Smooth muscle cell (in vitro differentiated cells): ENCODE results near the gene KISS1R. TPM values are rescaled to one million over a fixed set of nuclear protein-coding genes. Genes with fewer than 3 reads are reported as not detected.
"Not testable (repeated sequence)": the region's sequence is repeated elsewhere in the genome, so short reads cannot be mapped to it uniquely, and the experiment has no call there.

Experiments used
- DNase-seq: peaks from one replicate; lab custom pipeline; 2025; ENCODE audit not compliant: unreplicated experiment; lab: John Stamatoyannopoulos, UW
- H2AFZ ChIP-seq: fragments of 200-600 bp; sonication (generic); 2 replicates; pipeline ENCODE4 v1.6.0; 2016; ENCODE audit warnings: antibody characterized with exemption, low read depth, mild to moderate bottlenecking
- H3F3A ChIP-seq: fragments of 200-600 bp; sonication (generic); 2 replicates; pipeline ENCODE4 v1.6.0; 2017; ENCODE audit warnings: antibody characterized with exemption, low read depth
- H3K27ac ChIP-seq: fragments of 200-600 bp; sonication (generic); 2 replicates; pipeline ENCODE4 v1.5.1; 2016; ENCODE audit warnings: low read depth, mild to moderate bottlenecking
- H3K27me3 ChIP-seq: fragments of 200-600 bp; sonication (generic); 2 replicates; pipeline ENCODE4 v1.6.1; 2016; ENCODE audit warnings: low read depth, mild to moderate bottlenecking
- H3K36me3 ChIP-seq: fragments of 200-600 bp; sonication (generic); 2 replicates; pipeline ENCODE4 v1.5.1; 2016; ENCODE audit warnings: low read depth
- H3K4me1 ChIP-seq: fragments of 200-600 bp; sonication (generic); 2 replicates; pipeline ENCODE4 v1.5.1; 2016; ENCODE audit warnings: low read depth
- H3K4me2 ChIP-seq: fragments of 200-600 bp; sonication (generic); 2 replicates; pipeline ENCODE4 v1.6.0; 2016; ENCODE audit warnings: mild to moderate bottlenecking
- H3K4me3 ChIP-seq: fragments of 200-600 bp; sonication (generic); 2 replicates; pipeline ENCODE4 v1.5.1; 2016; ENCODE audit warnings: mild to moderate bottlenecking
- H3K79me2 ChIP-seq: fragments of 200-600 bp; sonication (generic); 2 replicates; pipeline ENCODE4 v1.6.0; 2016; ENCODE audit warnings: low read depth, mild to moderate bottlenecking
- H3K9ac ChIP-seq: fragments of 200-600 bp; sonication (generic); 2 replicates; pipeline ENCODE4 v1.6.0; 2016; ENCODE audit warnings: low read depth
- H3K9me3 ChIP-seq: fragments of 200-600 bp; sonication (generic); replicated peaks from 2 replicates; pipeline ENCODE4 v1.5.1; 2016; ENCODE audit warnings: low read depth
- H4K20me1 ChIP-seq: fragments of 200-600 bp; sonication (generic); 2 replicates; pipeline ENCODE4 v1.6.0; 2016; ENCODE audit warnings: low read depth
- CTCF ChIP-seq: fragments of 200-600 bp; sonication (generic); IDR thresholded peaks from 2 replicates; pipeline ENCODE4 v1.5.1; 2017; ENCODE audit warnings: borderline replicate concordance, mild to moderate bottlenecking, antibody characterized with exemption; ENCODE audit not compliant: insufficient read depth, poor library complexity, severe bottlenecking
- WGBS: methylation state at CpG from one replicate; pipeline ENCODE4 v1.1.7; 2016; ENCODE audit warnings: low lambda C conversion rate; 5-methylcytosine and 5-hydroxymethylcytosine counted together
- polyA plus RNA-seq: library from polyadenylated mRNA; unstranded; fragments of >200 nt; fragmentation: Nextera tagmentation; extraction: Ambion mirVana; gene quantifications from 2 replicates; pipeline ENCODE4 v1.2.1, GENCODE V29; 2016
- total RNA-seq: library from RNA; depleted of rRNA; stranded (reverse); fragments of >200 nt; gene quantifications from 2 replicates; pipeline ENCODE4 v1.2.3, GENCODE V29; 2014

KISS1R gene
- total and polyA plus RNA-seq, 2 experiments from 2014 or later = 0.61 TPM; not detected in 1

GRCh38 chr19:873561-874041, 43.5 kb upstream of the KISS1R start:
- no peak overlapping the region for H3K27ac ChIP-seq
- no peaks in the 10 kb centered on the region for H3K27me3 ChIP-seq
- DNase-seq = no peak
- H3K9me3 ChIP-seq = no peaks in the 10 kb centered on the region
- H3K79me2 ChIP-seq = no peaks in the 10 kb centered on the region
- TF ChIP-seq CTCF = no peak
- H3F3A ChIP-seq = no peaks in the 10 kb centered on the region
- H3K36me3 ChIP-seq = no peaks in the 10 kb centered on the region
- 93% methylated on average over 22 of the region's 22 CpGs for WGBS
- peaks cover 18% of the 10 kb centered on the region for H4K20me1 ChIP-seq
- no peak overlapping the region for H2AFZ ChIP-seq
- H3K9ac ChIP-seq = no peak overlapping the region
- H3K4me2 ChIP-seq = no peak overlapping the region
- H3K4me3 ChIP-seq = no peak overlapping the region
- no peaks in the 10 kb centered on the region for H3K4me1 ChIP-seq

- TF ChIP-seq CTCF = no peak
- DNase-seq = no peak
- Histone ChIP-seq H3K4me1 (no peaks in the 10 kb centered on the region), H3K79me2 (no peaks in the 10 kb centered on the region), H3K27ac (no peak overlapping the region), H4K20me1 (peaks cover 16% of the 10 kb centered on the region), H3K4me2 (no peak overlapping the region), H3K27me3 (no peaks in the 10 kb centered on the region), H3K9me3 (no peaks in the 10 kb centered on the region), H3K4me3 (no peak overlapping the region), H3F3A (no peaks in the 10 kb centered on the region), H2AFZ (no peak overlapping the region), H3K36me3 (no peaks in the 10 kb centered on the region), H3K9ac (no peak overlapping the region)
- 97% methylated on average over 28 of the region's 28 CpGs for WGBS
These were observed 41.8 kb upstream of the KISS1R start for GRCh38 chr19:875265-875879.

GRCh38 chr19:876089-876488, 41.0 kb upstream of the KISS1R start:
- Histone ChIP-seq H3K36me3 (no peaks in the 10 kb centered on the region), H3K4me1 (no peaks in the 10 kb centered on the region), H3K4me3 (no peak overlapping the region), H3K27me3 (no peaks in the 10 kb centered on the region), H3K9ac (no peak overlapping the region), H3K27ac (no peak overlapping the region), H3K79me2 (no peaks in the 10 kb centered on the region), H3K9me3 (no peaks in the 10 kb centered on the region), H2AFZ (no peak overlapping the region), H3F3A (no peaks in the 10 kb centered on the region), H4K20me1 (peaks cover 20% of the 10 kb centered on the region), H3K4me2 (no peak overlapping the region)
- 92% methylated on average over 18 of the region's 18 CpGs for WGBS
- no peak for TF ChIP-seq CTCF
- DNase-seq = no peak

- Histone ChIP-seq H2AFZ (no peak overlapping the region), H3K4me3 (no peak overlapping the region), H3K9ac (no peak overlapping the region), H3K79me2 (no peaks in the 10 kb centered on the region), H3F3A (no peaks in the 10 kb centered on the region), H3K9me3 (no peaks in the 10 kb centered on the region), H4K20me1 (peaks cover 22% of the 10 kb centered on the region), H3K4me2 (no peak overlapping the region), H3K27me3 (no peaks in the 10 kb centered on the region), H3K4me1 (no peaks in the 10 kb centered on the region), H3K27ac (no peak overlapping the region), H3K36me3 (no peaks in the 10 kb centered on the region)
- WGBS = 95% methylated on average over 27 of the region's 29 CpGs
- no peak for TF ChIP-seq CTCF
- no peak for DNase-seq
These were observed 40.3 kb upstream of the KISS1R start for GRCh38 chr19:876780-877314.

GRCh38 chr19:877992-878660, 39.0 kb upstream of the KISS1R start:
- not testable (repeated sequence) for H3F3A ChIP-seq, DNase-seq, H2AFZ ChIP-seq, H3K4me1 ChIP-seq, H3K27me3 ChIP-seq, H3K36me3 ChIP-seq, H3K4me2 ChIP-seq, H3K4me3 ChIP-seq, H3K9ac ChIP-seq, H3K79me2 ChIP-seq, H3K27ac ChIP-seq, H3K9me3 ChIP-seq
- WGBS = 95% methylated on average over 4 of the region's 23 CpGs
- peaks cover 34% of the 10 kb centered on the region for H4K20me1 ChIP-seq
